Calu3 (cell line): Measurements from ENCODE around the gene TIMM50. TPM values are rescaled to one million over a fixed set of nuclear protein-coding genes. Genes with fewer than 3 reads are reported as not detected.
"Not testable (repeated sequence)": the region's sequence is repeated elsewhere in the genome, so short reads cannot be mapped to it uniquely, and the experiment has no call there.

Experiments used
- BruUV-seq: library from RNA; stranded (reverse); fragments of 400-500 nt; replicated peaks from 2 replicates; lab custom pipeline; 2021; lab: Mats Ljungman, UMichigan
- CTCF ChIA-PET: fragments of 300-600 bp; sonication (Branson Sonifier 250); formaldehyde crosslinking; loops from one replicate; lab custom pipeline; 2022; ENCODE audit warnings: antibody characterized with exemption; lab: Charles Lee
- DNase-seq: peaks from one replicate; pipeline ENCODE4 v3.0.0; 2022
- H3K27ac Mint-ChIP-seq: one replicate; pipeline ENCODE4 v1.8.0; 2022; ENCODE audit warnings: mixed read lengths; ENCODE audit not compliant: unreplicated experiment
- H3K27me3 Mint-ChIP-seq: one replicate; pipeline ENCODE4 v1.8.0; 2022; ENCODE audit warnings: mixed read lengths; ENCODE audit not compliant: unreplicated experiment
- H3K36me3 Mint-ChIP-seq: one replicate; pipeline ENCODE4 v1.8.0; 2022; ENCODE audit warnings: mild to moderate bottlenecking, moderate library complexity, mixed read lengths; ENCODE audit not compliant: insufficient read depth, unreplicated experiment
- H3K4me1 Mint-ChIP-seq: one replicate; pipeline ENCODE4 v1.8.0; 2022; ENCODE audit warnings: mild to moderate bottlenecking, low read depth, mixed read lengths; ENCODE audit not compliant: unreplicated experiment
- H3K4me3 Mint-ChIP-seq: one replicate; pipeline ENCODE4 v1.8.0; 2022; ENCODE audit warnings: mild to moderate bottlenecking, low read depth, moderate library complexity, mixed read lengths; ENCODE audit not compliant: unreplicated experiment
- H3K9me3 Mint-ChIP-seq: one replicate; pipeline ENCODE4 v1.8.0; 2022; ENCODE audit warnings: low read depth, mixed read lengths; ENCODE audit not compliant: unreplicated experiment
- CTCF ChIP-seq: fragments of 200-600 bp; IDR thresholded peaks from one replicate; pipeline ENCODE4 v1.8.0; 2022; ENCODE audit warnings: antibody characterized with exemption; ENCODE audit not compliant: unreplicated experiment
- intact Hi-C: fragments of 100-400 bp; cut with micrococcal nuclease; formaldehyde crosslinking; loops from one replicate; pipeline ENCODE4 v1.10.0; 2022; ENCODE audit not compliant: unreplicated experiment
- total RNA-seq: library from RNA; stranded (reverse); gene quantifications from 2 replicates; pipeline ENCODE4 v1.2.3, GENCODE V29; 2022

Gene TIMM50
- total RNA-seq, 1 experiment from 2014 or later: 116 TPM

- no peaks in the 10 kb centered on the region for H3K27me3 Mint-ChIP-seq
- DNase-seq: no peak
- H3K9me3 Mint-ChIP-seq: no peaks in the 10 kb centered on the region
- TF ChIP-seq CTCF: no peak
- intact Hi-C loops: loop anchor here (10.0 kb wide), 1 partner anchor 228 kb away; no protein-coding TSS in a partner anchor
- CTCF ChIA-PET: interaction anchor here (0.7 kb wide), 1 partner anchor 32 kb away, joined by 3 read pairs; no protein-coding TSS in a partner anchor
- H3K36me3 Mint-ChIP-seq: peaks cover 45% of the 10 kb centered on the region
- H3K4me1 Mint-ChIP-seq: peaks cover 16% of the 10 kb centered on the region
- H3K27ac Mint-ChIP-seq: peak overlapping the region; percentile 99
- peak overlapping the region; percentile 96 for H3K4me3 Mint-ChIP-seq
- no TSS peak for BruUV-seq
These were observed 34.1 kb upstream of the TIMM50 start for GRCh38 chr19:39446365-39447084.

- Mint-ChIP-seq H3K36me3 (peaks cover 59% of the 10 kb centered on the region), H3K27ac (no peak overlapping the region), H3K4me3 (peak overlapping the region; percentile 96), H3K4me1 (peaks cover 16% of the 10 kb centered on the region), H3K27me3 (no peaks in the 10 kb centered on the region), H3K9me3 (no peaks in the 10 kb centered on the region)
- CTCF ChIA-PET: interaction anchor here (0.6 to 0.9 kb wide), 2 partner anchors 13 to 29 kb away, joined by 4 read pairs; partner anchors contain the start of gene RPS16
- TF ChIP-seq CTCF: no peak
- intact Hi-C loops: loop anchor here (10.0 kb wide), 1 partner anchor 227 kb away; no protein-coding TSS in a partner anchor
- no TSS peak for BruUV-seq
- no peak for DNase-seq
These were observed 32.4 kb upstream of the TIMM50 start for GRCh38 chr19:39448271-39448670.

GRCh38 chr19:39449116-39449797 is 31.4 kb upstream of the TIMM50 start:
- H3K27ac Mint-ChIP-seq: no peak overlapping the region
- intact Hi-C loops: loop anchor here (10.0 kb wide), 1 partner anchor 226 kb away; no protein-coding TSS in a partner anchor
- CTCF ChIA-PET: interaction anchor here (0.6 to 0.9 kb wide), 2 partner anchors 14 to 28 kb away, joined by 4 read pairs; partner anchors contain the start of gene RPS16

GRCh38 chr19:39451257-39451656 is 29.4 kb upstream of the TIMM50 start:
- Mint-ChIP-seq H3K36me3 (peaks cover 46% of the 10 kb centered on the region), H3K4me1 (peaks cover 16% of the 10 kb centered on the region)
- CTCF ChIA-PET, H3K4me3 Mint-ChIP-seq, intact Hi-C loops, H3K27ac Mint-ChIP-seq, H3K9me3 Mint-ChIP-seq, DNase-seq, BruUV-seq, H3K27me3 Mint-ChIP-seq: not testable (repeated sequence)

More at GRCh38 chr19:39449116-39449797, 31.4 kb upstream of the TIMM50 start:
- TF ChIP-seq CTCF: no peak
- no peak for DNase-seq
- Mint-ChIP-seq H3K36me3 (peaks cover 59% of the 10 kb centered on the region), H3K27me3 (no peaks in the 10 kb centered on the region), H3K4me1 (peaks cover 16% of the 10 kb centered on the region), H3K4me3 (no peak overlapping the region), H3K9me3 (no peaks in the 10 kb centered on the region)
- BruUV-seq: no TSS peak
